NB4 (cell line): ENCODE measurements around the gene SPARCL1.
"Not testable (repeated sequence)": the region's sequence is repeated elsewhere in the genome, so short reads cannot be mapped to it uniquely, and the experiment has no call there.

ENCODE experiments used
- DNase-seq: peaks from one replicate; pipeline ENCODE4 v3.0.0; 2010; ENCODE audit warnings: low read depth
- H3K4me3 ChIP-seq: one replicate; pipeline ENCODE4 v1.5.1; 2011; ENCODE audit warnings: mild to moderate bottlenecking, low read depth, low read length, moderate library complexity
- MAX ChIP-seq: IDR thresholded peaks from 2 replicates; pipeline ENCODE4 v1.6.1; 2011; ENCODE audit warnings: low read depth, low read length
- MYC ChIP-seq: IDR thresholded peaks from 2 replicates; pipeline ENCODE4 v1.6.1; 2011; ENCODE audit warnings: low read depth, low read length
- POLR2A ChIP-seq: IDR thresholded peaks from 2 replicates; pipeline ENCODE4 v1.6.1; 2011; ENCODE audit warnings: mild to moderate bottlenecking; ENCODE audit not compliant: insufficient read length; ENCODE audit errors: extremely low read depth
- TF ChIP-seq, protein P1 (sequence below): IDR thresholded peaks from one replicate; pipeline ENCODE4 v1.5.1; 2012; ENCODE audit warnings: low read depth, low read length

The SPARCL1 gene

DNA sequence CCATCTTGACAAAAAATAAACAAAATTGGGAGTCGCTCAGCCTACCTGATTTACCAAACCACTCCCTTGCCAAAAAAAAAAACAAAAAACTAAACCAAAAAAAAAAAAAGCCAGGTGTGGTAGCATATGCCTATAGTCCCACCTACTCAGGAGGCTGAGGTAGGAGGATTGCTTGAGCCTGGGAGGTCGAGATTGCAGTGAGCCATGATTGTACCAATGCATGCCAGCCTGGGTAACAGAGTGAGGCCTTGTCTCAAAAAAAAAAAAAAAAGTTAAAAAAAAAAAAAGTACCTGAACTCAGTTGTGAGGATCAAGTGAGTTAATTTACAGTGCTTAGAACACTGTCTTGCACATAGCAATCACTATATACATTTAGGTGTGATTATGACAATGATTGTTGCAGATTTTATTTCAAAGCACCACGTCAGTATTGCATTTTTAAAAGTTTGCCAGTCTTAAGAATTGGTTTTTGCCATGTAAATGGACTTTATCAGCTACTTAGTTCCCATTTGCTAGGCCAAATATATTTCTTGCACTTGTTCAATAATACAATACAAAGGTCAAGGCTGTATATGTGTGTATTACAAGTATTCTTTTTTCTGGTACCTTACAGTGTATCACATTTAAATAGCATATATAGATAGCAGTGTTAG, 102.2 kb downstream of the SPARCL1 start:
- H3K4me3 ChIP-seq, result no peak overlapping the region
- no peak for DNase-seq
- TF ChIP-seq POLR2A (no peak), MAX (no peak), MYC (no peak)
- TF ChIP-seq, protein P1, sequence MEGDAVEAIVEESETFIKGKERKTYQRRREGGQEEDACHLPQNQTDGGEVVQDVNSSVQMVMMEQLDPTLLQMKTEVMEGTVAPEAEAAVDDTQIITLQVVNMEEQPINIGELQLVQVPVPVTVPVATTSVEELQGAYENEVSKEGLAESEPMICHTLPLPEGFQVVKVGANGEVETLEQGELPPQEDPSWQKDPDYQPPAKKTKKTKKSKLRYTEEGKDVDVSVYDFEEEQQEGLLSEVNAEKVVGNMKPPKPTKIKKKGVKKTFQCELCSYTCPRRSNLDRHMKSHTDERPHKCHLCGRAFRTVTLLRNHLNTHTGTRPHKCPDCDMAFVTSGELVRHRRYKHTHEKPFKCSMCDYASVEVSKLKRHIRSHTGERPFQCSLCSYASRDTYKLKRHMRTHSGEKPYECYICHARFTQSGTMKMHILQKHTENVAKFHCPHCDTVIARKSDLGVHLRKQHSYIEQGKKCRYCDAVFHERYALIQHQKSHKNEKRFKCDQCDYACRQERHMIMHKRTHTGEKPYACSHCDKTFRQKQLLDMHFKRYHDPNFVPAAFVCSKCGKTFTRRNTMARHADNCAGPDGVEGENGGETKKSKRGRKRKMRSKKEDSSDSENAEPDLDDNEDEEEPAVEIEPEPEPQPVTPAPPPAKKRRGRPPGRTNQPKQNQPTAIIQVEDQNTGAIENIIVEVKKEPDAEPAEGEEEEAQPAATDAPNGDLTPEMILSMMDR, result no peak

DNA sequence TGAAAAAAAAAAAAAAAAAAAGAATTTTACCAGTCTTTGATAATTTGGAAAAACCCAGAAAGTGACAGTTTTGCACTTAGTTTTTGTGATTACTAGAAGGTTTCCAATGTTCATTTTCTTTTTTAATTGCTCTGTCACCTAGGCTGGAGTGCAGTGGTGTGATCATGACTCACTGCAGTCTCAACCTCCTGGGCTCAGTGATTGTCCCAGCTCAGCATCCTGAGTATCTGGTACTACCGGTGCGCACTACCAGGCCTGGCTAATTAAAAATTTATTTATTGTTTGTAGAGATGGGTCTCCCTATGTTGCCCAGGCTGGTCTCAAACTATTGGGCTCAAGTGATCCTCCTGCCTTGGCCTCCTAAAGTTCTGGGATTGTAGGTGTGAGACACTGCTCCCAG, 103.5 kb downstream of the SPARCL1 start:
- no peak for DNase-seq
- no peak for TF ChIP-seq POLR2A
- no peak for TF ChIP-seq MAX
- TF ChIP-seq, protein P1, result no peak
- no peak for TF ChIP-seq MYC
- no peak overlapping the region for H3K4me3 ChIP-seq

DNA sequence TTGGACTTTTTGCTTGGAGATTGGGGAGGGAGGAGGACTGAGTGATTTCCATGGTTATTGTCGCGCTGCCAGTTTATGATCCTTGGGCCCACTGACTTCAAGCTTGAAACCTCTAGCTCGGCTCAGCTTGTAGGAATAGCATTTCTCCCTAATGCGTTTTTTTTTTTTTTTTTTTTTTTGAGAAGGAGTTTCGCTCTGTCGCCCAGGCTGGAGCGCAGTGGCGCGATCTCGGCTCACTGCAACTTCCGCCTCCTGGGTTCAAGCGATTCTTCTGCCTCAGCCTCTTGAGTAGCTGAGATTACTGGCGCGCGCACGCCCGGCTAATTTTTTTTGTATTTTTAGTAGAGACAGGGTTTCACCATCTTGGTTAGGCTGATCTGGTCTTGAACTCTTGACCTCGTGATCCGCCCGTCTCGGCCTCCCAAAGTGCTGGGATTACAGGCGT, 105.1 kb downstream of the SPARCL1 start:
- H3K4me3 ChIP-seq, result peak overlapping the region; percentile 92
- not testable (repeated sequence) for DNase-seq
